ENCODE results near the gene SMG6. TPM values are rescaled to one million over a fixed set of nuclear protein-coding genes. Genes with fewer than 3 reads are reported as not detected.

SMG6 gene
- total RNA-seq, 8 experiments from 2014 or later, result 18.5 to 54.9 (median 30.6) TPM

GRCh38 chr17:2184993-2185931 lies 118.3 kb downstream of the SMG6 start:
- no peak for ATAC-seq (replicated peaks in 6 of 8)
- in situ Hi-C loops (cut with MboI; ENCODE audit: low pct_unique_long_range_greater_than_20kb in 2 of 9, low sequenced_read_pairs in 9 of 9, unreplicated experiment in 9 of 9), result no loop called here
- Histone ChIP-seq H3K4me3 (no peak overlapping the region), H3K4me1 (replicated peaks in 1 of 2) (peaks cover 0 to 8% of the 10 kb centered on the region in 2 donors), H3K27ac (no peak overlapping the region)
- WGBS, 10 experiments, result 74 to 100% (median 89%) methylated on average over 2 to 13 of the region's 19 CpGs

DNA sequence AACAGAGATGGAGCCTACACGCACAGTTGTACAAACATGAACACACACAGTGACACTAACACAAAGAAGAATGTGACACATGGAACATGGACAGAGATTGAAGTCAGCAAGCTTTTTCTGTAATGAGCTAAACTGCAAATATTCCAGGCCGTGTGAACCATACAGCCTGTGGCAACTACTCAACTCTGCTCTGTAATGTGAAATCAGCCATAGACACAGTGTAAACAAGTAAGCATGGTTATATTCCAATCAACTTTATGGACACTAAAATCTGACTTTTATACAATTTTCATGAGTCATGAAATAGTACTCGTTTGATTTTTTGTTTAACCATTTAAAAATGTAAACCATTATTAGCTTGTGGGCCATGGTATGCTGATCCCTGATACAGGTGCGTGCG lies 120.2 kb downstream of the SMG6 start:
- WGBS, 10 experiments, result 34 to 94% (median 73%) methylated on average over 1 to 4 of the region's 5 CpGs; no CpG with 5 or more reads in 1 of the 10 experiments
- Histone ChIP-seq H3K4me3 (no peak overlapping the region), H3K4me1 (replicated peaks in 1 of 2) (peaks cover 0 to 8% of the 10 kb centered on the region in 2 donors), H3K27ac (no peak overlapping the region)
- ATAC-seq (replicated peaks in 6 of 8), result peak in 1 of 8 experiments; percentile 4
- in situ Hi-C loops (cut with MboI; ENCODE audit: low pct_unique_long_range_greater_than_20kb in 2 of 9, low sequenced_read_pairs in 9 of 9, unreplicated experiment in 9 of 9), result no loop called here

- 0 to 100% (median 80%) methylated on average over 1 to 7 of the region's 8 CpGs; no CpG with 5 or more reads in 3 of the 10 experiments for WGBS, 10 experiments
- H3K27ac ChIP-seq, result no peak overlapping the region
- in situ Hi-C loops (cut with MboI; ENCODE audit: low pct_unique_long_range_greater_than_20kb in 2 of 9, low sequenced_read_pairs in 9 of 9, unreplicated experiment in 9 of 9), result no loop called here
- peak in 2 of 8 experiments; percentile 14 to 22 for ATAC-seq (replicated peaks in 6 of 8)
- H3K4me3 ChIP-seq, result no peak overlapping the region
- H3K4me1 ChIP-seq (replicated peaks in 1 of 2), result peaks cover 0 to 15% of the 10 kb centered on the region in 2 donors
Observed at GRCh38 chr17:2181897-2182448, 121.6 kb downstream of the SMG6 start.

- Histone ChIP-seq H3K4me3 (no peak overlapping the region), H3K4me1 (replicated peaks in 1 of 2) (peaks cover 6 to 21% of the 10 kb centered on the region in 2 donors), H3K27ac (no peak overlapping the region)
- peak in 7 of 8 experiments; percentile 11 to 78 (median 43) for ATAC-seq (replicated peaks in 6 of 8)
- in situ Hi-C loops (cut with MboI; ENCODE audit: low pct_unique_long_range_greater_than_20kb in 2 of 9, low sequenced_read_pairs in 9 of 9, unreplicated experiment in 9 of 9), result no loop called here
- 31 to 87% (median 74%) methylated on average over 3 to 11 of the region's 13 CpGs for WGBS, 10 experiments
Observed at GRCh38 chr17:2181206-2181896, 122.2 kb downstream of the SMG6 start.

GRCh38 chr17:2180768-2181167 lies 122.8 kb downstream of the SMG6 start:
- in situ Hi-C loops (cut with MboI; ENCODE audit: low pct_unique_long_range_greater_than_20kb in 2 of 9, low sequenced_read_pairs in 9 of 9, unreplicated experiment in 9 of 9), result no loop called here
- H3K4me3 ChIP-seq, result no peak overlapping the region
- peaks cover 11 to 27% of the 10 kb centered on the region in 2 donors for H3K4me1 ChIP-seq (replicated peaks in 1 of 2)
- 80 to 100% (median 97%) methylated on average over 1 to 2 of the region's 2 CpGs; no CpG with 5 or more reads in 4 of the 10 experiments for WGBS, 10 experiments
- no peak overlapping the region for H3K27ac ChIP-seq
- ATAC-seq (replicated peaks in 6 of 8), result no peak

GRCh38 chr17:2179615-2180295 lies 123.8 kb downstream of the SMG6 start:
- ATAC-seq (replicated peaks in 6 of 8), result peak in 4 of 8 experiments; percentile 36 to 73 (median 46)
- Histone ChIP-seq H3K27ac (no peak overlapping the region), H3K4me1 (replicated peaks in 1 of 2) (peaks cover 20 to 36% of the 10 kb centered on the region in 2 donors), H3K4me3 (no peak overlapping the region)
- 0 to 100% (median 50%) methylated on average over 1 to 6 of the region's 9 CpGs; no CpG with 5 or more reads in 2 of the 10 experiments for WGBS, 10 experiments
- in situ Hi-C loops (cut with MboI; ENCODE audit: low pct_unique_long_range_greater_than_20kb in 2 of 9, low sequenced_read_pairs in 9 of 9, unreplicated experiment in 9 of 9), result no loop called here

DNA sequence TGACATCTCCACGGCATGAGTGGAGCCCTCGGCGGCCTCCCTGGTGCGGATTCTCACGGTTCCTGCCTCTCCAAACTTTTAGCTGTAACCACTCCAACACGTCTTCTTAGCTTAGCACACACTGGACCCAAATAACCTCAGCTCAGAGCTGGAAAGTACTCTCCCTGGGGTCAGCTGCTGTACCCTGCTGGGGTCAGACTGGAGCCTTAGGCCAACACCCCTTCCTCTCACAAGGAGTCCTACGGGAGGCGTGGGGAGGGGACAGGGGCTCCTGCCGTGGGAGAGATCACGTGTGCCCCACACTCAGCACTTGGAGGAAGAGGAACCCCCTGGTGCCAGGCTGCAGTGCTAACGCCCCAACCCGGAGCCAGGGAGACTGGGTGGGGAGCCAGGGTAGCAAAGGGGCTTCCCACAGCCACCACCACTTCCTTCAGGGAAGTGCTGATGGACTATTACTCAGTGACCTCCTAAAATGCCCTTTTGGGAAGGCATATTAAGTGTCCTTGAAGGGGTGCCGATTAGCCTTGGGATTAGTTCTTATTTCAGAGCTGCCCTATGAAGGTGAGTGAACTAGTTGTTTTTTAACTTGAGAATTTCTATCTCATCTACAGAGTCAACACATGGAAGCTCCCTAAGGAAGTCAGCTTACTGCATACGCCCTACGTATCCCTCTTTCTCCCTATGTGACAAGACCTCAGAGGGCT lies 124.6 kb downstream of the SMG6 start:
- no peak overlapping the region for H3K27ac ChIP-seq
- 0 to 100% (median 74%) methylated on average over 1 to 6 of the region's 15 CpGs; no CpG with 5 or more reads in 2 of the 10 experiments for WGBS, 10 experiments
- in situ Hi-C loops (cut with MboI; ENCODE audit: low pct_unique_long_range_greater_than_20kb in 2 of 9, low sequenced_read_pairs in 9 of 9, unreplicated experiment in 9 of 9), result no loop called here
- ATAC-seq (replicated peaks in 6 of 8), result no peak
- H3K4me1 ChIP-seq (replicated peaks in 1 of 2), result peaks cover 27 to 43% of the 10 kb centered on the region in 2 donors
- H3K4me3 ChIP-seq, result no peak overlapping the region

- in situ Hi-C loops (cut with MboI; ENCODE audit: low pct_unique_long_range_greater_than_20kb in 2 of 9, low sequenced_read_pairs in 9 of 9, unreplicated experiment in 9 of 9), result no loop called here
- no peak overlapping the region for H3K4me3 ChIP-seq
- H3K27ac ChIP-seq, result no peak overlapping the region
- 39 to 93% (median 80%) methylated on average over 1 to 4 of the region's 4 CpGs; no CpG with 5 or more reads in 2 of the 10 experiments for WGBS, 10 experiments
- H3K4me1 ChIP-seq (replicated peaks in 1 of 2), result peaks cover 44 to 59% of the 10 kb centered on the region in 2 donors
- ATAC-seq (replicated peaks in 6 of 8), result no peak
Observed at GRCh38 chr17:2177235-2177811, 126.3 kb downstream of the SMG6 start.

GRCh38 chr17:2176499-2177169 lies 127.0 kb downstream of the SMG6 start:
- Histone ChIP-seq H3K4me1 (replicated peaks in 1 of 2) (peaks cover 49 to 56% of the 10 kb centered on the region in 2 donors), H3K27ac (no peak overlapping the region), H3K4me3 (no peak overlapping the region)
- in situ Hi-C loops (cut with MboI; ENCODE audit: low pct_unique_long_range_greater_than_20kb in 2 of 9, low sequenced_read_pairs in 9 of 9, unreplicated experiment in 9 of 9), result no loop called here
- WGBS, 10 experiments, result 68 to 100% (median 84%) methylated on average over 1 to 8 of the region's 8 CpGs
- ATAC-seq (replicated peaks in 6 of 8), result no peak

DNA sequence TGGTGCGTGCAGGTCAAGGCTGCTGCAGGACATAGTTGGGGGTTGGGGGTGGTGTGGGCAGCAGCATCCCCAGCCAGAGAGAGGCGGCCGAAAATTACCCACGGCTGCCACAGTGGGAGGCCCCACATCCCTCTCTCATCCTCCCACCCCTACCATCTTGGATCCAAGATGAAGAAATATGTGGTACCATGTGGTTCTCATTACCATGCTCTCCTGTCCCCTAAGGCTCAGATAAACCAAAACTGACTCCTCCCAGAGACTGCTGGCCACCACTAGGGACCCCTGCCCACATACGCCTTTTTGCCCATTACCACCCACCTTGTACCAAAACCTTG lies 128.3 kb downstream of the SMG6 start:
- H3K4me3 ChIP-seq, result peak overlapping the region in 1 of 5 donors; percentile 13
- H3K27ac ChIP-seq, result peak overlapping the region; percentile 70 to 96
- no peak for ATAC-seq (replicated peaks in 6 of 8)
- no CpG with 5 or more reads among the region's 5 CpGs for WGBS, 10 experiments
- in situ Hi-C loops (cut with MboI; ENCODE audit: low pct_unique_long_range_greater_than_20kb in 2 of 9, low sequenced_read_pairs in 9 of 9, unreplicated experiment in 9 of 9), result no loop called here
- peaks cover 54 to 58% of the 10 kb centered on the region in 2 donors for H3K4me1 ChIP-seq (replicated peaks in 1 of 2)

DNA sequence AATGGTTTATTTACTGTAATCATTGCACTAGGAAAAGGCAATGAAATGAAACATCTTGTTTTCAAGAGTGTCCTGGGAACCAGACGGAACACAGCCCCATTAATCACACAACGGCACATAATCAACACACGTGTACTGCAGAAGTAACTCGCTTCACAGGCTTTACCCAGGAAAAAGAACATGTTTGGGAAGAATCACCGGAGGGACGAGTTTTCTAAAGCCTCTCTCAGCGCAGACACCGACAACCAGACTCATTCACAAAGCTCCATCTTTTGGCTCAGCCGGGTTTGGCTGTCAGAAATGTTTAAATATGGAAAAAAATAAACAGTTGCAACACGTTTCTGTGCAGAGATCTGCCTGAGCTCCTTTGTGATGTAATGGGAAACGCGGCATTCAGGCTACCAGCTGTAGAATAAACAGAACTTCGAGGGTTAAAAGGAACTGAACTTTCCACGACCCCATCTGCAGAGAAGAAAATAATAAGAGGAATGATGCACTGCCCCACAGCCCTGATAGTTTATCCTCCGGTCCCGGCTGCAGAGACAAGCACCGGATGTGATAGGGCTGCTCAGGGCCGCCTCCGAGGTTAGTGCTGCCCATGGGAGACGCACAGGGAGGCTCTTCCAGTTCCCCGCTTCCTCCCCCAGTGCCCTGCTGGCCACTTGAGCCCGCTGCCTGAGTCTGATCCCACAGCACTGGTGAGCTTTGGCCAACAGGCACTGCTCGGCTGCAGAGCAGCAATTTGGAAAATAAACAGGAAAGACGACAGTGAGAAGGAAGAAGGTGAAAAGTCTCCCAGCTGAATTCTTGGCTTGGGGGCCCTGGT lies 128.9 kb downstream of the SMG6 start:
- peak overlapping the region in 3 of 5 donors; percentile 0 to 13 (median 12) for H3K4me3 ChIP-seq
- peak overlapping the region; percentile 70 to 96 for H3K27ac ChIP-seq
- in situ Hi-C loops (cut with MboI; ENCODE audit: low pct_unique_long_range_greater_than_20kb in 2 of 9, low sequenced_read_pairs in 9 of 9, unreplicated experiment in 9 of 9), result no loop called here
- ATAC-seq (replicated peaks in 6 of 8), result peak; percentile 46 to 77 (median 62)
- WGBS, 10 experiments, result 1 to 54% (median 8%) methylated on average over 4 to 17 of the region's 24 CpGs; no CpG with 5 or more reads in 2 of the 10 experiments
- peaks cover 54 to 58% of the 10 kb centered on the region in 2 donors for H3K4me1 ChIP-seq (replicated peaks in 1 of 2)

Data from motor neuron (in vitro differentiated cells).